Esophagus squamous epithelium (tissue), 5 donors: ENCODE data around the gene CD22. TPM values are rescaled to one million over a fixed set of nuclear protein-coding genes. Genes with fewer than 3 reads are reported as not detected.
"Not testable (repeated sequence)": the region's sequence is repeated elsewhere in the genome, so short reads cannot be mapped to it uniquely, and the experiment has no call there.

Experiments used
- DNase-seq: peaks from one replicate; lab custom pipeline; 2025; lab: John Stamatoyannopoulos, UW
- H3K27ac ChIP-seq, 4 donors: fragments of 200-600 bp; sonication (generic); one replicate each; pipeline ENCODE4 v1.5.1; 2016 to 2019; ENCODE audit warnings: mild to moderate bottlenecking in 1 of 4
- H3K27me3 ChIP-seq, 4 donors: fragments of 200-600 bp; sonication (generic); 1 replicate in 3 of 4; 2 replicates in 1 of 4; pipeline versions ENCODE4 v1.5.1 to v1.6.0; 2017 to 2021; ENCODE audit warnings: antibody characterized with exemption in 1 of 4
- H3K36me3 ChIP-seq, 3 donors: fragments of 200-600 bp; sonication (generic); one replicate each; pipeline ENCODE4 v1.5.1; 2016 to 2019
- H3K4me1 ChIP-seq, 3 donors: fragments of 200-600 bp; sonication (generic); one replicate each; pipeline ENCODE4 v1.5.1; 2017 to 2019
- H3K4me3 ChIP-seq, 4 donors: fragments of 200-600 bp; sonication (generic); 1 replicate in 3 of 4; 2 replicates in 1 of 4; pipeline ENCODE4 v1.5.1; 2016 to 2019; ENCODE audit warnings: mild to moderate bottlenecking in 2 of 4, moderate library complexity in 1 of 4
- H3K9me3 ChIP-seq, 3 donors: fragments of 200-600 bp; sonication (generic); one replicate each; pipeline ENCODE4 v1.5.1; 2016 to 2019
- CTCF ChIP-seq, 6 experiments: fragments of 450-650 bp in 4 of 6; fragments of 200-600 bp in 2 of 6; sonication (generic) in 2 of 6; IDR thresholded peaks; one replicate each; pipeline ENCODE4 v1.5.1; 2016 to 2019; ENCODE audit warnings: antibody characterized with exemption in 6 of 6, mild to moderate bottlenecking in 4 of 6, moderate library complexity in 4 of 6
- POLR2A ChIP-seq, 4 donors: fragments of 450-650 bp; IDR thresholded peaks; one replicate each; pipeline ENCODE4 v1.6.1; 2017; ENCODE audit warnings: antibody characterized with exemption in 4 of 4, mild to moderate bottlenecking in 4 of 4, moderate library complexity in 3 of 4
- WGBS, 2 donors: methylation state at CpG; one replicate each; pipeline ENCODE4 v1.1.5; 2018; 5-methylcytosine and 5-hydroxymethylcytosine counted together
- intact Hi-C: fragments of 100-400 bp; cut with DNase I; formaldehyde crosslinking; loops from one replicate; pipeline ENCODE4 v1.15.0; 2022
- total RNA-seq, 4 donors: library from RNA; depleted of rRNA; stranded (reverse); fragments of >200 nt; gene quantifications; one replicate each; pipeline ENCODE4 v1.1.0, GENCODE V29; 2016
- donor health status: DM: yes; HTN: yes; CAD: no.

CD22 gene
- total RNA-seq, 4 donors from 2014 or later: 0.11 to 6.1 (median 1.9) TPM

GRCh38 chr19:35365303-35365702 is 36.3 kb downstream of the CD22 start:
- Histone ChIP-seq H3K36me3 (no peaks in the 10 kb centered on the region), H3K4me1 (no peaks in the 10 kb centered on the region), H3K27me3 (no peaks in the 10 kb centered on the region), H3K27ac (no peak overlapping the region), H3K9me3 (no peaks in the 10 kb centered on the region), H3K4me3 (no peak overlapping the region)
- WGBS, 2 donors: 86% methylated on average over 2 to 3 of the region's 4 CpGs
- no peak for DNase-seq
- TF ChIP-seq POLR2A (IDR thresholded peaks at IDR 0.05) (no peak), CTCF (IDR thresholded peaks at IDR 0.05) (no peak)
- intact Hi-C loops: no loop called here

GRCh38 chr19:35368378-35368777 is 39.4 kb downstream of the CD22 start:
- TF ChIP-seq POLR2A (IDR thresholded peaks at IDR 0.05): no peak
- no peak for TF ChIP-seq CTCF (IDR thresholded peaks at IDR 0.05)
- no peak overlapping the region for H3K4me3 ChIP-seq
- WGBS, 2 donors: 36 to 49% methylated on average over 1 of the region's 1 CpG
- H3K27me3 ChIP-seq: peaks cover 0 to 3% (median 0%) of the 10 kb centered on the region in 4 donors
- H3K9me3 ChIP-seq: no peaks in the 10 kb centered on the region
- no peak for DNase-seq
- H3K36me3 ChIP-seq: no peaks in the 10 kb centered on the region
- intact Hi-C loops: no loop called here
- no peak overlapping the region for H3K27ac ChIP-seq
- H3K4me1 ChIP-seq: no peaks in the 10 kb centered on the region

- Histone ChIP-seq H3K36me3 (no peaks in the 10 kb centered on the region), H3K27me3 (peaks cover 0 to 7% (median 0%) of the 10 kb centered on the region in 4 donors), H3K27ac (no peak overlapping the region), H3K4me3 (no peak overlapping the region), H3K4me1 (no peaks in the 10 kb centered on the region), H3K9me3 (no peaks in the 10 kb centered on the region)
- no peak for TF ChIP-seq CTCF (IDR thresholded peaks at IDR 0.05)
- TF ChIP-seq POLR2A (IDR thresholded peaks at IDR 0.05): no peak
- intact Hi-C loops: no loop called here
- no peak for DNase-seq
Measured at GRCh38 chr19:35369522-35369921, 40.5 kb downstream of the CD22 start.

GRCh38 chr19:35370722-35371121 is 41.7 kb downstream of the CD22 start, which contains the start of gene GPR42:
GPR42 (plus strand) TSS chr19:35371068; CDS start chr19:35371360, 292 bp downstream.
- Histone ChIP-seq H3K27me3 (peaks cover 0 to 11% (median 0%) of the 10 kb centered on the region in 4 donors), H3K9me3 (no peaks in the 10 kb centered on the region), H3K36me3 (no peaks in the 10 kb centered on the region), H3K4me3 (no peak within 1 kb of the TSS), H3K4me1 (no peaks in the 10 kb centered on the region), H3K27ac (no peak within 1 kb of the TSS)
- TF ChIP-seq CTCF (IDR thresholded peaks at IDR 0.05) (no peak), POLR2A (IDR thresholded peaks at IDR 0.05) (no peak)
- WGBS, 2 donors: 66 to 86% methylated on average over 4 to 6 of the region's 8 CpGs
- DNase-seq: no peak
- intact Hi-C loops: no loop called here

- H3K4me3 ChIP-seq: no peak overlapping the region
- 90 to 93% methylated on average over 3 to 6 of the region's 7 CpGs for WGBS, 2 donors
- DNase-seq: no peak
- H3K27me3 ChIP-seq: peaks cover 0 to 17% (median 0%) of the 10 kb centered on the region in 4 donors
- TF ChIP-seq POLR2A (IDR thresholded peaks at IDR 0.05) (no peak), CTCF (IDR thresholded peaks at IDR 0.05) (no peak)
- no peak overlapping the region for H3K27ac ChIP-seq
- intact Hi-C loops: no loop called here
- H3K4me1 ChIP-seq: no peaks in the 10 kb centered on the region
- H3K36me3 ChIP-seq: no peaks in the 10 kb centered on the region
- no peaks in the 10 kb centered on the region for H3K9me3 ChIP-seq
Measured at GRCh38 chr19:35373492-35373891, 44.5 kb downstream of the CD22 start.

GRCh38 chr19:35374031-35374430 is 45.0 kb downstream of the CD22 start:
- H3K27ac ChIP-seq, H3K4me1 ChIP-seq, H3K9me3 ChIP-seq, intact Hi-C loops, H3K4me3 ChIP-seq, DNase-seq, H3K36me3 ChIP-seq: not testable (repeated sequence)
- H3K27me3 ChIP-seq: peaks cover 0 to 17% (median 0%) of the 10 kb centered on the region in 4 donors
